KMS-11 (cell line): ENCODE measurements around the gene AP3B1.
"Not testable (repeated sequence)": the region's sequence is repeated elsewhere in the genome, so short reads cannot be mapped to it uniquely, and the experiment has no call there.

ENCODE experiments used
- H2AFZ ChIP-seq: fragments of 200-600 bp; sonication (generic); 2 replicates; pipeline ENCODE4 v1.6.1; 2016; ENCODE audit warnings: antibody characterized with exemption, mixed run types, low read depth
- H3K27ac ChIP-seq: fragments of 200-600 bp; sonication (generic); 2 replicates; pipeline ENCODE4 v1.6.1; 2016; ENCODE audit warnings: mild to moderate bottlenecking, mixed run types
- H3K27me3 ChIP-seq: fragments of 200-600 bp; sonication (generic); 2 replicates; pipeline ENCODE4 v1.6.1; 2017; ENCODE audit warnings: mild to moderate bottlenecking, low read depth, mixed run types, moderate library complexity; ENCODE audit not compliant: insufficient read depth
- H3K36me3 ChIP-seq: fragments of 200-600 bp; sonication (generic); 2 replicates; pipeline ENCODE4 v1.6.1; 2017; ENCODE audit warnings: mild to moderate bottlenecking, mixed run types; ENCODE audit not compliant: insufficient read depth
- H3K4me1 ChIP-seq: fragments of 200-600 bp; sonication (generic); 2 replicates; pipeline ENCODE4 v1.6.1; 2016; ENCODE audit warnings: mild to moderate bottlenecking, low read depth, mixed run types; ENCODE audit not compliant: poor library complexity, severe bottlenecking
- H3K4me2 ChIP-seq: fragments of 200-600 bp; sonication (generic); 2 replicates; pipeline ENCODE4 v1.7.0; 2016; ENCODE audit warnings: mild to moderate bottlenecking, mixed run types
- H3K4me3 ChIP-seq: fragments of 200-600 bp; sonication (generic); IDR thresholded peaks from 2 replicates; pipeline ENCODE4 v1.6.1; 2017; ENCODE audit warnings: low read depth, low read length, mixed read lengths; ENCODE audit not compliant: insufficient read depth
- H3K79me2 ChIP-seq: fragments of 200-600 bp; sonication (generic); 2 replicates; pipeline ENCODE4 v1.6.1; 2016; ENCODE audit warnings: low read depth, mixed run types; ENCODE audit not compliant: insufficient read depth
- H3K9ac ChIP-seq: fragments of 200-600 bp; sonication (generic); 2 replicates; pipeline ENCODE4 v1.6.1; 2016; ENCODE audit warnings: mild to moderate bottlenecking, mixed run types
- H4K20me1 ChIP-seq: fragments of 200-600 bp; sonication (generic); 2 replicates; pipeline ENCODE4 v1.6.1; 2016; ENCODE audit warnings: mild to moderate bottlenecking, mixed run types; ENCODE audit not compliant: insufficient read depth
- CTCF ChIP-seq: fragments of 200-600 bp; sonication (generic); conservative IDR thresholded peaks from 2 replicates; pipeline ENCODE4 v1.6.1; 2017; ENCODE audit warnings: low read depth, mild to moderate bottlenecking, antibody characterized with exemption, low read length, moderate library complexity, mixed read lengths

AP3B1 gene

GRCh38 chr5:78075301-78075700 lies 219.2 kb downstream of the AP3B1 start:
- Histone ChIP-seq H3K4me1 (no peaks in the 10 kb centered on the region), H3K79me2 (no peaks in the 10 kb centered on the region), H3K4me2 (no peak overlapping the region), H2AFZ (no peak overlapping the region), H4K20me1 (no peaks in the 10 kb centered on the region), H3K27me3 (no peaks in the 10 kb centered on the region), H3K4me3 (no peak overlapping the region), H3K36me3 (no peaks in the 10 kb centered on the region), H3K9ac (no peak overlapping the region), H3K27ac (no peak overlapping the region)
- no peak for TF ChIP-seq CTCF

GRCh38 chr5:78070691-78071090 lies 223.8 kb downstream of the AP3B1 start:
- H3K27ac ChIP-seq, H3K27me3 ChIP-seq, H3K79me2 ChIP-seq, H3K36me3 ChIP-seq, H3K4me3 ChIP-seq, H3K9ac ChIP-seq, H4K20me1 ChIP-seq, H3K4me2 ChIP-seq, H2AFZ ChIP-seq, H3K4me1 ChIP-seq: not testable (repeated sequence)

GRCh38 chr5:78067581-78067980 lies 226.9 kb downstream of the AP3B1 start:
- H3K79me2 ChIP-seq, H3K4me3 ChIP-seq, H3K27me3 ChIP-seq, H2AFZ ChIP-seq, H3K27ac ChIP-seq, H3K4me2 ChIP-seq, H3K4me1 ChIP-seq, H3K36me3 ChIP-seq, H4K20me1 ChIP-seq, H3K9ac ChIP-seq: not testable (repeated sequence)

- not testable (repeated sequence) for H3K27ac ChIP-seq, H3K4me3 ChIP-seq, H2AFZ ChIP-seq, H3K4me2 ChIP-seq, H3K36me3 ChIP-seq, H3K4me1 ChIP-seq, H3K9ac ChIP-seq, H4K20me1 ChIP-seq, H3K27me3 ChIP-seq, H3K79me2 ChIP-seq
Observed at GRCh38 chr5:78066722-78067121, 227.8 kb downstream of the AP3B1 start.

- no peaks in the 10 kb centered on the region for H3K79me2 ChIP-seq
- H3K4me3 ChIP-seq: no peak overlapping the region
- H4K20me1 ChIP-seq: no peaks in the 10 kb centered on the region
- H3K4me2 ChIP-seq: no peak overlapping the region
- H3K27ac ChIP-seq: no peak overlapping the region
- H3K36me3 ChIP-seq: no peaks in the 10 kb centered on the region
- H3K9ac ChIP-seq: no peak overlapping the region
- 0 out of 2 replicates have a peak, but pooled peaks have one; percentile 25 for TF ChIP-seq CTCF
- H3K27me3 ChIP-seq: no peaks in the 10 kb centered on the region
- H3K4me1 ChIP-seq: no peaks in the 10 kb centered on the region
- no peak overlapping the region for H2AFZ ChIP-seq
Observed at GRCh38 chr5:78065663-78066062, 228.8 kb downstream of the AP3B1 start.

GRCh38 chr5:78064941-78065472 lies 229.5 kb downstream of the AP3B1 start:
- Histone ChIP-seq H3K36me3 (no peaks in the 10 kb centered on the region), H4K20me1 (no peaks in the 10 kb centered on the region), H3K4me1 (no peaks in the 10 kb centered on the region), H3K4me2 (no peak overlapping the region), H3K27me3 (no peaks in the 10 kb centered on the region), H2AFZ (no peak overlapping the region), H3K79me2 (no peaks in the 10 kb centered on the region), H3K4me3 (no peak overlapping the region), H3K27ac (no peak overlapping the region), H3K9ac (no peak overlapping the region)
- TF ChIP-seq CTCF: no peak
